Measurements from ENCODE around the gene ITGA5.

DNA sequence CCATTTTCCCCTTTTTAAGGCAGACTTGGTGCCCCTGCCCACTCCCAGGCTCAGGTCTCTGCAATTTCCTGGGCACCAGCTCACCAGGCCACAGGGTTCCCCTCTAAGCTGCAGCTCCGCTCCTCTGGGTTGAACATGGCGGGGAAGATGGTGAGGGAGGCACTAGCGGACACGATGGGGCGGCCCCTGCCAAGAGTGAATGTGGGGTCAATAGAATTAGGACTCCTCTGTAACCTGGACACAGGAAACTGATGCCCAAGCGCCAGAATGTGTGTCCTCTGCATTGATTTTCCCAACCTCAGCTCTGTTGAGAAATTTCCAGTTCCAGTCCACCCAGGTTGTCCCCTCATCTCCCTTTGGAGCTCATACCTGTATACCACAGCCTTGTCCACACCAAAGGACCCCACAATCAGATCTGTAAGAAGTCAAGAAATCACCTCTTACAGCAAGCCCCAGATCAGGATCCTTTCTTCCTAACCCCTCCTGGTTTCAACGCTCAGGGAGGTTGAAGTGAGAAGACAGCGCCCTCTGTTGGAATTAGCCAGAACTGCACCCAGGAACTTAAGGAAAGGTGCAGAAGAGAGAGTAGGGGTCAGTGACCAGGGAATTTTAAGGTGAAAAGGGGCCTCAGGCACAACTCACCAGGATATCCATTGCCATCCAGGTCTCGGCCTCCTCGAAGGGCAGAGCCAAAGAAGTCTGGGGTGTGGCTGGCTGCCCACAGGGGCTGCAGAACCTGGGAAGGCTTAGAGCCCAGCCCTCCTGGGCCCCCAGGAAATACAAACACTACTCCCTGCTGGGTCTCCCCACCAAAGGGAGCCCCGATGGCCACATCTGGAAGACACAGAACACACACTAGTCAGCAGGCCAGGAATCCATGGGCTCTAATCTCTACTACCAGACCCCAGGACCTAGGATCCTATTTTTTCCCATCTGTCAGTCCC lies 14.7 kb downstream of the ITGA5 start:
- TF ChIP-seq, protein P1, sequence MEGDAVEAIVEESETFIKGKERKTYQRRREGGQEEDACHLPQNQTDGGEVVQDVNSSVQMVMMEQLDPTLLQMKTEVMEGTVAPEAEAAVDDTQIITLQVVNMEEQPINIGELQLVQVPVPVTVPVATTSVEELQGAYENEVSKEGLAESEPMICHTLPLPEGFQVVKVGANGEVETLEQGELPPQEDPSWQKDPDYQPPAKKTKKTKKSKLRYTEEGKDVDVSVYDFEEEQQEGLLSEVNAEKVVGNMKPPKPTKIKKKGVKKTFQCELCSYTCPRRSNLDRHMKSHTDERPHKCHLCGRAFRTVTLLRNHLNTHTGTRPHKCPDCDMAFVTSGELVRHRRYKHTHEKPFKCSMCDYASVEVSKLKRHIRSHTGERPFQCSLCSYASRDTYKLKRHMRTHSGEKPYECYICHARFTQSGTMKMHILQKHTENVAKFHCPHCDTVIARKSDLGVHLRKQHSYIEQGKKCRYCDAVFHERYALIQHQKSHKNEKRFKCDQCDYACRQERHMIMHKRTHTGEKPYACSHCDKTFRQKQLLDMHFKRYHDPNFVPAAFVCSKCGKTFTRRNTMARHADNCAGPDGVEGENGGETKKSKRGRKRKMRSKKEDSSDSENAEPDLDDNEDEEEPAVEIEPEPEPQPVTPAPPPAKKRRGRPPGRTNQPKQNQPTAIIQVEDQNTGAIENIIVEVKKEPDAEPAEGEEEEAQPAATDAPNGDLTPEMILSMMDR (IDR thresholded peaks at IDR 0.05; ENCODE audit: low read depth, low read length): peak; percentile 98
- TF ChIP-seq POLR2A (IDR thresholded peaks at IDR 0.05; ENCODE audit: extremely low read depth, insufficient read length): no peak
- TF ChIP-seq, protein P2, sequence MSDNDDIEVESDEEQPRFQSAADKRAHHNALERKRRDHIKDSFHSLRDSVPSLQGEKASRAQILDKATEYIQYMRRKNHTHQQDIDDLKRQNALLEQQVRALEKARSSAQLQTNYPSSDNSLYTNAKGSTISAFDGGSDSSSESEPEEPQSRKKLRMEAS (IDR thresholded peaks at IDR 0.05; ENCODE audit: low read depth, low read length): no peak
- TF ChIP-seq MYC (IDR thresholded peaks at IDR 0.05; ENCODE audit: low read depth, low read length): no peak

Measured in NB4 (cell line).